ENCODE measurements around the gene QPCTL.
"Not testable (repeated sequence)": the region's sequence is repeated elsewhere in the genome, so short reads cannot be mapped to it uniquely, and the experiment has no call there.

Gene QPCTL

DNA sequence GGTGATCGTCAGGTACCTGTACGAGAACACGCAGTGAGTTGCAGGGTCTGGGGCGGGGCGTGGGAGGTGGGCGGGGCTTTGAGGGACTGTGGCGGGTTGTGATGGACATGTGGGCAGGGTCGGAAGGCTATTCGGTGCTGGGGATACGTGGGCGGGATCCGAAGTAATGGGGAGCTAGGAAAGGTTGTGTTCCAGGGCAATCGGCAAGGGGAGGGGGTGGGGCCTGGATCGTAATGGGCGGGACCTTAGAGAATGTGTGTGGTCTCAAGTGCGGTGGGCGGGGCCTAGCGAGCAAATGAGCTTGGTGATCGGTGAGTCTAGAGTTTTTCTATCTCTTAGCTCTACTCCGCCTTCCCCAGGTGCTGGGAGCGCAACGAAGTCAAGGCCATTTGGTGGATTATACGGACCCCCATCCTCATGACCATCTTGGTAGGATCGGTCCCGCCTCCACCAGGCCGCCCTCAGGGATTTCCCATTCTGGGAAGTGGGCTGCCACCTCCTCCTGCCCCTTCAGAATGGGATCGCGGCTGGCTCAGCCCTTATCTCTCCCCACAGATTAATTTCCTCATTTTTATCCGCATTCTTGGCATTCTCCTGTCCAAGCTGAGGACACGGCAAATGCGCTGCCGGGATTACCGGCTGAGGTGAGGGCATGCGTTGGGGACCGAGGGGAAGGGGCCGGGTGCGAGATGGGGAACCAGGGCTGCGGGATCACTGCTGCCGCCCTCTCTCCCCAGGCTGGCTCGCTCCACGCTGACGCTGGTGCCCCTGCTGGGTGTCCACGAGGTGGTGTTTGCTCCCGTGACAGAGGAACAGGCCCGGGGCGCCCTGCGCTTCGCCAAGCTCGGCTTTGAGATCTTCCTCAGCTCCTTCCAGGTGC lies 14.9 kb upstream of the QPCTL start:
- H3K9me3 ChIP-seq: no peaks in the 10 kb centered on the region
- TF ChIP-seq, protein P1, sequence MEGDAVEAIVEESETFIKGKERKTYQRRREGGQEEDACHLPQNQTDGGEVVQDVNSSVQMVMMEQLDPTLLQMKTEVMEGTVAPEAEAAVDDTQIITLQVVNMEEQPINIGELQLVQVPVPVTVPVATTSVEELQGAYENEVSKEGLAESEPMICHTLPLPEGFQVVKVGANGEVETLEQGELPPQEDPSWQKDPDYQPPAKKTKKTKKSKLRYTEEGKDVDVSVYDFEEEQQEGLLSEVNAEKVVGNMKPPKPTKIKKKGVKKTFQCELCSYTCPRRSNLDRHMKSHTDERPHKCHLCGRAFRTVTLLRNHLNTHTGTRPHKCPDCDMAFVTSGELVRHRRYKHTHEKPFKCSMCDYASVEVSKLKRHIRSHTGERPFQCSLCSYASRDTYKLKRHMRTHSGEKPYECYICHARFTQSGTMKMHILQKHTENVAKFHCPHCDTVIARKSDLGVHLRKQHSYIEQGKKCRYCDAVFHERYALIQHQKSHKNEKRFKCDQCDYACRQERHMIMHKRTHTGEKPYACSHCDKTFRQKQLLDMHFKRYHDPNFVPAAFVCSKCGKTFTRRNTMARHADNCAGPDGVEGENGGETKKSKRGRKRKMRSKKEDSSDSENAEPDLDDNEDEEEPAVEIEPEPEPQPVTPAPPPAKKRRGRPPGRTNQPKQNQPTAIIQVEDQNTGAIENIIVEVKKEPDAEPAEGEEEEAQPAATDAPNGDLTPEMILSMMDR (IDR thresholded peaks at IDR 0.05): no peak
- peaks cover 90% of the 10 kb centered on the region for H3K27me3 ChIP-seq
- no peak overlapping the region for H3K27ac ChIP-seq
- H3K4me1 ChIP-seq (ENCODE audit: control insufficient read depth in 1 of 2, insufficient read depth in 1 of 2, low read depth in 1 of 2, low read length in 1 of 2): peaks cover 25 to 32% of the 10 kb centered on the region in 2 experiments
- H3K36me3 ChIP-seq: no peaks in the 10 kb centered on the region
- H3K4me3 ChIP-seq (ENCODE audit: low read depth in 1 of 2, low read length in 1 of 2): peak overlapping the region in 1 of 2 experiments; percentile 34

DNA sequence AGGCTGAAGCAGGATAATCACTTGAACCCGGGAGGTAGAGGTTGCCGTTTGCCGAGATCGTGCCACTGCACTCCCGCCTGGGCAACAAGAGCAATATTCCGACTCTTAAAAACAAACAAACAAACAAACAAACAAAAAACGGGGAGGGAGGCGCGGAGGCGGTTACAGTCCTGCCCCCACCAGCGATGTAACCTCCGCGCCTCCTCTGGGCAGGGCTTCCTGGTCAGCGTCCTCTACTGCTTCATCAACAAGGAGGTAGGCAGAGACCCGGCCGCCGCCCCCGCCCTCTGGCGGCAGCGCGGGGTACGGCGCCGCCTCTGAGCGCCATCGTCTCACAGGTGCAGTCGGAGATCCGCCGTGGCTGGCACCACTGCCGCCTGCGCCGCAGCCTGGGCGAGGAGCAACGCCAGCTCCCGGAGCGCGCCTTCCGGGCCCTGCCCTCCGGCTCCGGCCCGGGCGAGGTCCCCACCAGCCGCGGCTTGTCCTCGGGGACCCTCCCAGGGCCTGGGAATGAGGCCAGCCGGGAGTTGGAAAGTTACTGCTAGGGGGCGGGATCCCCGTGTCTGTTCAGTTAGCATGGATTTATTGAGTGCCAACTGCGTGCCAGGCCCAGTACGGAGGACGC lies 11.0 kb upstream of the QPCTL start:
- Histone ChIP-seq H3K27me3 (peaks cover 51% of the 10 kb centered on the region), H3K27ac (peak overlapping the region; percentile 43), H3K4me1 (ENCODE audit: control insufficient read depth in 1 of 2, insufficient read depth in 1 of 2, low read depth in 1 of 2, low read length in 1 of 2) (peaks cover 19 to 27% of the 10 kb centered on the region in 2 experiments), H3K9me3 (no peaks in the 10 kb centered on the region), H3K4me3 (ENCODE audit: low read depth in 1 of 2, low read length in 1 of 2) (peak overlapping the region; percentile 26 to 57), H3K36me3 (peaks cover 23% of the 10 kb centered on the region)
- TF ChIP-seq, protein P1 (IDR thresholded peaks at IDR 0.05): peak; percentile 99

DNA sequence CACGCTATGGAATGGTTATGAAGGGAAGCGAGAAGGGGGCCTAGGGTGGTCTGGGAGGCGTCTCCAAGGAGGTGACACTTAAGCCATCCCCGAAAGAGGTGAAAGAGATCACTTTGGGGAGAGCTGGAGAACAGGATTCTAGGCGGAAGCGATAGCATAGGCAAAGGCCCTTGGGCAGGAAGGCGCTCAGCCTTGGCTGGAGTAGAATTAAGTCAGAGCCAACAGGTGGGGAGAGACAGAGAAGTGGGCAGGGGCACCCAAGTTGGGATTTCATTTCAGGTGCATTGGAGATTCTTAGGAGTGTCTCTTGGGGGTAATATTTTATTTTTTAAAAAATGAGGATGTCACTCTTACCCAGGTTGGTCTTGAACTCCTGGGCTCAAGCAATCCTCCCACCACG lies 10.3 kb upstream of the QPCTL start:
- Histone ChIP-seq H3K9me3 (no peaks in the 10 kb centered on the region), H3K36me3 (peaks cover 29% of the 10 kb centered on the region), H3K4me1 (ENCODE audit: control insufficient read depth in 1 of 2, insufficient read depth in 1 of 2, low read depth in 1 of 2, low read length in 1 of 2) (peaks cover 13 to 21% of the 10 kb centered on the region in 2 experiments), H3K27me3 (peaks cover 45% of the 10 kb centered on the region), H3K27ac (no peak overlapping the region), H3K4me3 (ENCODE audit: low read depth in 1 of 2, low read length in 1 of 2) (no peak overlapping the region)
- TF ChIP-seq, protein P1 (IDR thresholded peaks at IDR 0.05): no peak

DNA sequence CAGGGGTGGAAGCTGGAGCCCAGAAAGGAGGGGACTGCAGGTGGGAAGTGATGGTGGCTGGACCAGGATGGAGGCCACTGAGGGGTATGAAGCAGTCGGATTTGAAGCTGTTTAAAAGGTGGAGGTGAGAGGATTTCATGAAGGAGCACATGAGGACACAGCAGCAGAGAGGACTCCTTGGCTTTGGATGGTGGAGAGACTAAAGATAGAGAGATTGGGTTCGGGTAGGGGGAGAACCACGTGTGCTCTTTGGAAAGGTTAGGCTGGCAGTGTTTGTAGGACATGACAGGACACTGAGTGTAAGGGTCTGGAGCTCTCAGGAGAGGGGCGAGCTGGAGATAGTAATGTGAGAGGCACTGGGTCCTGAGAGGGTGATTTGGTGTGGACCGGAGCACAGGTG lies 9.6 kb upstream of the QPCTL start:
- TF ChIP-seq, protein P1 (IDR thresholded peaks at IDR 0.05): no peak
- H3K4me3 ChIP-seq (ENCODE audit: low read depth in 1 of 2, low read length in 1 of 2): no peak overlapping the region
- H3K27me3 ChIP-seq: peaks cover 37% of the 10 kb centered on the region
- H3K27ac ChIP-seq: no peak overlapping the region
- peaks cover 37% of the 10 kb centered on the region for H3K36me3 ChIP-seq
- no peaks in the 10 kb centered on the region for H3K9me3 ChIP-seq
- peaks cover 6 to 13% of the 10 kb centered on the region in 2 experiments for H3K4me1 ChIP-seq (ENCODE audit: control insufficient read depth in 1 of 2, insufficient read depth in 1 of 2, low read depth in 1 of 2, low read length in 1 of 2)

DNA sequence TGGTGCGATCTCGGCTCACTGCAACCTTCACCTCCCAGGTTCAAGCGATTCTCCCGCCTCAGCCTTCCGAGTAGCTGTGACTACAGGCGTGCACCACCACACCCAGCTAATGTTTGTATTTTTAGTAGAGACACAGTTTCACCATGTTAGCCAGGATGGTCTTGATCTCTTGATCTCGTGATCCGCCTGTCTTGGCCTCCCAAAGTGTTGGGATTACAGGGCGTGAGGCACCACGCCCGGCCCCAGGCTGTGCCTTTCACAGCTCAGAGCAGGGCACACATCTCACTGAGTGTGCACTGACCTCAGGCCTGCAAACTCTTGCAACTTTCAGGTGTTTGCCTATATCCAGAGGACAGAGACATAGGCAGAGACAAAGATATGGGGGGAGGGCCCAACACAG lies 7.4 kb upstream of the QPCTL start:
- H3K9me3 ChIP-seq; H3K27ac ChIP-seq; H3K4me3 ChIP-seq (ENCODE audit: low read depth in 1 of 2, low read length in 1 of 2): not testable (repeated sequence)
- Histone ChIP-seq H3K27me3 (peaks cover 16% of the 10 kb centered on the region), H3K4me1 (ENCODE audit: control insufficient read depth in 1 of 2, insufficient read depth in 1 of 2, low read depth in 1 of 2, low read length in 1 of 2) (peaks cover 4 to 11% of the 10 kb centered on the region in 2 experiments), H3K36me3 (peaks cover 42% of the 10 kb centered on the region)

DNA sequence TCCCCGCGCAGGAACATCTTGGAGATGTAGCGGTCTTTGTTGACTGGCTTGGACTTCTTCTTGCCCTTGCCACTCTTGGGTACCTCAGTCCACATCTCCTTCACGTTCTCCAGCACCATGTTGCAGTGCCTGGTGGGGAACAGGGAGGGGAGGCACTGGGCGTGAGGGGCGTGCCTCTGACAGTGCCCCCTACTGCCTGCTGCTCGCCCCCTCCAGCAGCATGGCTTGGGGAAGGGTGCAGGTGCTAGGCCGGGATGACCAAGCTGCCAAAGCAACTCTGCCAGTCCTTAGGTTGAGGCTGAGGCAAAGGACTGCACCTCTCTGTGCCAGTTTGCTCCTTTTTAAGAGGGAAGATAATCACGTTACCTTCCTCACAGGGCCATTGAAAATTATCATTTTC lies 4.9 kb upstream of the QPCTL start:
- H3K9me3 ChIP-seq: no peaks in the 10 kb centered on the region
- H3K4me1 ChIP-seq (ENCODE audit: control insufficient read depth in 1 of 2, insufficient read depth in 1 of 2, low read depth in 1 of 2, low read length in 1 of 2): peaks cover 10 to 11% of the 10 kb centered on the region in 2 experiments
- TF ChIP-seq, protein P1 (IDR thresholded peaks at IDR 0.05): no peak
- H3K27ac ChIP-seq: no peak overlapping the region
- peaks cover 42% of the 10 kb centered on the region for H3K36me3 ChIP-seq
- H3K27me3 ChIP-seq: no peaks in the 10 kb centered on the region
- no peak overlapping the region for H3K4me3 ChIP-seq (ENCODE audit: low read depth in 1 of 2, low read length in 1 of 2)

Data from neutrophil (primary cell).